ENCODE data around the gene LRRC52.
A peak's percentile ranks its signal among the peaks of the same experiment; 100 is the strongest.
"Not testable (repeated sequence)": the region's sequence is repeated elsewhere in the genome, so short reads cannot be mapped to it uniquely, and the experiment has no call there.

Gene LRRC52

DNA sequence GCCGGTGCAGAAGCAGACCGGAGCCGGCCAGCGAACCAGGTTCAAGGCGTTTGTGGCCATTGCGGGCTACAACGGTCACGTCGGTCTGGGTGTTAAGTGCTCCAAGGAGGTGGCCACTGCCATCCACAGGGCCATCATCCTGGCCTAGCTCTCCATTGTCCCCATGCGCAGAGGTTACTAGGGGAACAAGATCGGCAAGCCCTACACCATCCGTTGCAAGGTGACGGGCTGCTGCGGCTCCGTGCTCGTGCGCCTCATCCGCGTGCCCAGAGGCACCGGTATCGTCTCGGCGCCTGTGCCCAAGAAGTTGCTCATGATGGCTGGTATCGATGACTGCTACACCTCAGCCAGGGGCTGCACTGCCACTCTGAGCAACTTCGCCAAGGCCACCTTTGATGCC lies 38.1 kb downstream of the LRRC52 start:
- DNase-seq (ENCODE audit: low read depth in 2 of 2) = no peak

DNA sequence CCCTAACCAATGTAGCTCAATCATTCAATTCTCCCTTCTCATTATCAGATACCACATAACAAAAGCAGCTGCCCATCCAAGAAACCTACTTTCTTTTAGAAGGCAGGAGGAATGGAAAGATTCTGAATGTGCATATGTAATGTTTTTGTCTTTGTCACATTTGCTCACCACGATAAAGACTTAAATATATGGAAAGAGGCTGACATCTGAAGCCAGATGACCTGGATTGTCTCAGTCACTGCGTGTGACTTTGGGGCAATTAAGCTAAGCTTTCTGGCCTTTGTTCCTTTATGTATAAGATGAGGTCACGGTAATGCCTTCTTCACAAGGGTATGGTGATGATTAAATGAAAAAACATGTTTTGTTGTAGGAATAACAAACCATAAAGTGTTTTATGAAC lies 42.6 kb downstream of the LRRC52 start:
- DNase-seq (ENCODE audit: low read depth in 2 of 2) = no peak

DNA sequence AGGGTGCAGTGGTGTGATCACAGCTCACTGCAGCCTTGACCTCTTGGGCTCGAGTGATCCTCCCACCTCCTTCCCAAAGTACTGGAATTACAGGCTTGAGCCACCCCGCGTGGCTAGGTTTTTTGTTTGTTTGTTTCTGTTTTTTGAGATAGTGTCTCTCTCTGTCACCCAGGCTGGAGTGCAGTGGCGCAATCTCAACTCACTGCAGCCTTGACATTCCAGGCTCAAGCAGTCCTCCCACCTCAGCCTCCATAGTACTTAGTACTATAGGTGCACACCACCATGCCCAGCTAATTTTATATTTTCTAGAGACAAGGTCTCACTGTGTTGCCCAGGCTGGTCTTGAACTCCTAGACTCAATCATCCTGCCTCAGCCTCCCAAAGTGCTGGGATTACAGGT lies 47.6 kb downstream of the LRRC52 start:
- not testable (repeated sequence) for DNase-seq (ENCODE audit: low read depth in 2 of 2)

DNA sequence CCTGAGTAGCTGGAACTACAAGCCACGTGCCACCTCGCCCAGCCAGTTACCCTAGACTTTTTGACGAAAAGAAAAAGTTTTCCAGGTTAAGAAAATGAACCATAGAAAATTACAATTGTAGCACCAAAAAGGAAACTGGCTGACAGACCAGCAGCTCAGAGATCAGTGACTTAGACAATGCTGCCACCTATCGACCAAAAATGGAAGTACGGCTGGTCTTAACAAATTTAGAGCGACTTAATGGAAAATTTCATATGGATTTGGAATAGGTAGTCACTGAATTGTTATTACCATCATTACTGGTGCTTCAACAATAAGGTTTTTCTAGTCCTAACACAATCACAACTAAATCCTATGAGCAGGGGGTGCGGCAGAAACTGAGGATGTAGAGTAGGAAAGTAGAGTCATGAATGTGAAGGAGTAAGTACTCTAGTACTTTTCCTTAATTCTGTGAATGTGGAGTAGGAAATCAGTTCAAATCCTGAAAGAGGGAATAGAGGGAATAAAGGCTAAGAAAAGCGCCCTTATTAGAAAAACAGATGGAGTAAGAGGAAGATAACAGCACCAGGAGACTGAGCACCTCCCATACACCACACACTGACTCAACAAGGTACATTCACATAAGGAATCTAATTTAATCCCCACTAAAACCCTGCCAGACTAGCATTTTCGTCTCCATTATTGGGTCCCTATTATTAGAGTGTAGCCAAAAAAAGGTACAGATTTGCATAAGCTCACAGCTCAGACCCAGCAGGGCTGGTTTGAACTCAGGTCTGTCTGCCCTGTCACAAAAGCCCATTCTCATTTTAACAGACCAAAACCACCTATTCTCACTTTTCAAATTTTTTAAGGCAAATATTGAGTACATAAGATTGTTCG lies 49.4 kb downstream of the LRRC52 start:
- peak; percentile 21 to 58 for DNase-seq (ENCODE audit: low read depth in 2 of 2)

DNA sequence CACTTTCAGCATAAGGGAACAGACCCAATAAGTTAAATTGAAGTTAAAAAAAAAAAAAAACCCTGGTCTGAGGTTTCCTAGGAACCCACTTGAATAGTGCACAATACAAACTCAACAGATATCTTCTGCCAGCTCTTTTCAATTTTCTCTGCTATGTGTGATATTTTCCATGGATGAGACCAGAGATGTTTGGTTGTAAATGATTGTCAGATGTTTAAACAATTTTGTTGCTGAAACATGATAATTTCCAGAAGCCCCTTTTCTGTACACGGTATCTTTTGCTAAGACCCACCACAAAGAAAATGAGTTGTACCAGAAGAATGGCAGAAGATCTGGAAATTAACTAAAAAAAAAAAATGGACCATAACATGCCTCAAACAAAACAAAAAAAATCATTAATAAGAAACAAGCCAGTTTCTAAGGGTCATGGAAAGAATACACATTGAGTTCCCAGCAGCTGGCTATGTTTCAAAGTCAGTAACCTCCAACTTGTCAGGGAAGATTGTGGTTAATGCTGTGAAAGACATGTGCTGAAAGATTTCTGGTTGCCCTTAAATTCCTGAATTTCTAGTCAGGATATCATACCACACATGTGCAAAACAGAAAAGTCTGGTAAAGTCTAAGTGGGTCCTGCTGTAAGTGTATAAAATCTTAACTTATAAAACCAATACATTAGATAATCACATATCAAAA lies 51.6 kb downstream of the LRRC52 start:
- no peak for DNase-seq (ENCODE audit: low read depth in 2 of 2)

DNA sequence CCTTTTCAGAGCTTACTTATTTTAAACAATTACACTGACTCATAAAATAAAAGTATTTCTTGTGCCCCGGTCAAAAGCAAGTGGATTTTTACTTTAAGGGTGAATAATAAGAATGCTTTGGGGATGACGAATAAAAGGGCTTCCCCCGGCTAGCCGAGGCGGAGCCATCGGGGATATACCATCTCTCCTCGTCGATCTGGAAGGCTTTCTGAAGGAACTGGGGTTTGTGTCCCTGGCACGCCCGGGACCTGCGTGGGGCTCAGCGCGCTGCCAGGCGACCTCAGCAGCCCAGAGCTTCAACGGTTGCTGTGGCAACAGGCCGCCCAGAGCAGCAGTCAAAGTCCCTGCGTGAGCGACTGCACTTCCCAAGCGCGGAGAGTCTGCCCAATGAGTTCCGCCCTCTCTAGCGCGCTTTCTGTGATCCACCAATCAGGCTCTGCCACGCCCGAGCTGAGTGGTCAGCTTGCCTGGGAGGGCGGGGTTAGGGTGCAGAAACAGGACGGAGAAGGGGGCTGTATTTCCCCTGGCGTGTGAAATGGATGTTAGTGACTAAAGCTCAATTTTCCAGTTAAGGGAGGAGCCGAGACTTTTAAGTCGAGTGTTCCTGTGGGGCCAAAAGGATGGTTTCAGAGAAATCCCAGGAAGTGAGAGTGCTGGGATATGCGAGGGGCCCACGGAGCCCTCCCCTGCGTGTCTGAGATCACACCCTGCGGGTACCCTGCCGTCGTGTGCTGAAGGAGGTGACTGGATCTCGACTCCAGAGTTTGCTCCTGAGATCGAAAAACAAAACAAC lies 54.3 kb downstream of the LRRC52 start:
- peak; percentile 90 to 92 for DNase-seq (ENCODE audit: low read depth in 2 of 2)

DNA sequence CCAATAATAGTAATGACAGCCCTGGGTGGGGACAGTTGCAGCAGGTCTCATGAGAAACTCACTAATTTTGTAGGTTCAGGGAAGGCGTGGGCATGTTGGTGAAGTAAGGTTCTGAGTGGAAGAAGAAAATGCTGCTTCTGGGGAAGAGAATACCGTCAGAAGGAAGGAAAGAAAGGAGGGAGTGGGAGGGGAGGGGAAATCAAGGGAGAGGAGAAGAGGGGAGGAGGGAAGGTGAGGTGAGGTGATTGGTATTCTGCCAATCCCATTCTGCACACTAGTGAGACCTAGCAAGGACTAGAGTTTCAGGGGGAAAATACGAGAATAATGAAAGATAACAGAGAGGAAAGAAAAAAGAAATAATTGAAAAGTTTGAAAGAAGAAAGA lies 54.9 kb downstream of the LRRC52 start:
- DNase-seq (ENCODE audit: low read depth in 2 of 2) = no peak

DNA sequence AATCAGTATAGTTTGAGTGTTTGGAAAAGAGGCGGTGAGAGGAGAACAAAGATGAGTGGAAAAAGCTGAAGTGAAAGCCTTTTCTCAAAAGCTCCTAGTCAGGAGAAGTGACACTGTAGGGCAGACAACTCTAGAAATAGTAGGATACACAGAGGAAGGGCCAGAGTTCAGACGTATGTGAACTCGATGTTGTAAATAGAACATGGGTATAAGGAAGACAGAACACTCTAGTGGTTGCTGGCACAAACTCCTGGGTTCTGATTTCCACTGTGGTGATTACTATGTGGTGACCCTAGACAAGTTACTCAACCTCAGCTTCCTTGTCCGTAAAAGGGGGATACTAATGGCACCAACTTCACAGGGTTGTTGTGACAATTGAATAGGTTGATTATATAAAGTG lies 57.0 kb downstream of the LRRC52 start:
- DNase-seq (ENCODE audit: low read depth in 2 of 2) = no peak

DNA sequence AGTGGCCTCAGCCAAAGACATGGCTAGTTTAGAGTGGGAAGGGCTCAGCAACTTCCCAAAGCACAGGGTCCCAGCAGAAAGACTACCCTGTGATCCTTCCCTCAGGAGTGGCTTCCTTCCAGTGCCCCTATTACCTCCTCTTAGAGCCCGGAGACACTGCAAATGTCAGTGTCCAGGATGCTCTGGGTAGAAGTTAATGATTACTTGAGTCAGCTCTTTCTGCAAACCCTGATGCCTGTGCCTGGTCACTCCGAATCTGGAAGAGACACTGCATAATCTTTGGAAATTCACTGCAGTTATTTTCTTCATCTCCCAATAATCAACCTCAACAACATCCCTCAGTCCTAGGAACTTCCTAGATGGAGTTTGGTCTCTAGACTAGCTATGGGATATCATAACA lies 60.0 kb downstream of the LRRC52 start:
- DNase-seq (ENCODE audit: low read depth in 2 of 2) = no peak

DNA sequence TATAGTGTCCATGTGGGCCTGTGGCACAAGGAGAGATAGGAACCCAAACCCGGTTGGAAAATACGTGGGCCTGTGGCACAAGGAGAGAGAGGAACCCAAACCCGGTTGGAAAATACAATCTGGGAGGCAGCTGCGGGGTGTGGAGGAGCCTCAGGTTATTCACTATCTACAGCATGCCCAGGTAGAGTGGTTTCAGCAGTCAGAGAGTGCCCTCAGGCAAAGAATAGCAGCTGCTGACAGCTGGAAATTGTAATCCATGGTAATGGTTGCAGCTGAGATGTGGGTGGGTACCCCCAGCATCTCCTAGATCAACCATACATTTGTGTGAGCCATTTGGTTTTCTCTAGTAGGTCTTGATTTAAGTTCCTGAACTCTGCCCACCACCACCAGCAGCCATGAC lies 61.4 kb downstream of the LRRC52 start:
- no peak for DNase-seq (ENCODE audit: low read depth in 2 of 2)

DNA sequence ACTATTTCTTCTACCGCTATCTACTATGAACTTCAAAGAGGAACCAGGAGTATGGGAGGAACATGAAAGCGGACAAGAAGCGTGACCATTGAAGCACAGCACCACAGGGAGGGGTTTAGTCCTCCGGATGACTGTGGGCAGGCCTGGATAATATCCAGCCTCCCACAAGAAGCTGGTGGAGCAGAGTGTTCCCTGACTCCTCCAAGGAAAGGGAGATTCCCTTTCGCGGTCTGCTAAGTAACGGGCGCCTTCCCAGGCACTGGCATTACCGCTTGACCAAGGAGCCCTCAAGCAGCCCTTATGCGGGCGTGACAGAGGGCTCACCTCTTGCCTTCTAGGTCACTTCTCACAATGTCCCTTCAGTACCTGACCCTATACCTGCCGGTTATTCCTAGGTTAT lies 62.9 kb downstream of the LRRC52 start:
- DNase-seq (ENCODE audit: low read depth in 2 of 2) = not testable (repeated sequence)

DNA sequence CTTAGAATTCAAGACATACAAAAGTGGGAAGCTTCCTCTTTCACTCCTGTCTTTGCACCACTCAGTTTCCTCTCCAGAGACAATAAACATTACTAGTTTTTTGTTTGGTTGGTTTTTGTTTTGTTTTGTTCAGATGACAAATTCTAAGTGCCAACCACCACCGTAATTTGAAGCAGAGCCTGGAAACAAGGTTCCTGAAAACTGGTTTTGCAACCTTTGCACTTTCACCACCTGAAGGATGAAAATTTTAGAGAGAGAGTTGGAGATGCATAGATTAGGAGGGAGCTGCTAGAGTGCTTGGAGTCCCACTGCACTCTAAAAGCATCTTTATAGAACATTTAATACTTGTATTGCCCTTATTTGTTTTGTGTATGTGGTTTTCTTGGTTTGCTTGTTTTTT lies 67.1 kb downstream of the LRRC52 start:
- no peak for DNase-seq (ENCODE audit: low read depth in 2 of 2)

DNA sequence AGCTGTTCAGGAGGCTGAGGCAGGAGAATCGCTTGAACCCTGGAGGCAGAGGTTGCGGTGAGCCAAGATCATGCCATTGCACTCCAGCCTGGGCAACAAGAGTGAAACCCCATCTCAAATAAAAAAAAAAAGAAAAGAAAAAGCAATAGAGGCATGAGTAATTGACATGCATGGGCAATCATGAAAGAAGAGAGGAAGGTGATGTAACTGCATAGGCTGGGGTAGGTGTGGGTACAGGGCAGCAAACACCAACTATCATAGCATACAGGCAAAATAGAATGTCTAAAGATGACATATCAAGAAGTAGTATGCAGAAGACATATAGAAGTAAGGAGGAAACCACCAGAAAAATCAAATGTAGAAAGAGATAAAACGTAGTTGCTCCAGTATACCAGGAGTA lies 68.3 kb downstream of the LRRC52 start:
- no peak for DNase-seq (ENCODE audit: low read depth in 2 of 2)

All from stimulated activated CD8-positive, alpha-beta memory T cell treated with anti-CD3 and anti-CD28 coated beads, Interleukin-15, amount 100 ng/mL, for 4 hours (primary cell).